NOMO-1 treated with DMSO at 0.1 percent for 48 hours (cell line): ENCODE data around the gene ANKS3.

ENCODE experiments used
- DNase-seq: peaks from one replicate; lab custom pipeline; 2025; ENCODE audit not compliant: unreplicated experiment; lab: John Stamatoyannopoulos, UW

Gene ANKS3

GRCh38 chr16:4696905-4697847, 36.9 kb downstream of the ANKS3 start:
- no peak for DNase-seq

GRCh38 chr16:4696172-4696904, 37.7 kb downstream of the ANKS3 start:
- no peak for DNase-seq

GRCh38 chr16:4695473-4696171, 38.4 kb downstream of the ANKS3 start:
- no peak for DNase-seq

GRCh38 chr16:4694642-4695451, 39.2 kb downstream of the ANKS3 start:
- DNase-seq: no peak

- DNase-seq: no peak
Observed at GRCh38 chr16:4693956-4694641, 40.0 kb downstream of the ANKS3 start.

- DNase-seq: peak; percentile 97
Observed at GRCh38 chr16:4693296-4693955, 40.6 kb downstream of the ANKS3 start, which contains the start of gene NUDT16L1. Gene NUDT16L1 (plus strand): TSS chr16:4693562. CDS start chr16:4693727, 165 bp downstream.

- DNase-seq: peak; percentile 63
Observed at GRCh38 chr16:4692460-4693295, 41.4 kb downstream of the ANKS3 start.

GRCh38 chr16:4691666-4692412, 42.2 kb downstream of the ANKS3 start:
- no peak for DNase-seq

- peak; percentile 54 for DNase-seq
Observed at GRCh38 chr16:4690946-4691665, 43.0 kb downstream of the ANKS3 start.

- no peak for DNase-seq
Observed at GRCh38 chr16:4689864-4690704, 44.0 kb downstream of the ANKS3 start.

GRCh38 chr16:4689091-4689671, 44.9 kb downstream of the ANKS3 start:
- DNase-seq: no peak

- DNase-seq: no peak
Observed at GRCh38 chr16:4688674-4689045, 45.4 kb downstream of the ANKS3 start.

- no peak for DNase-seq
Observed at GRCh38 chr16:4687946-4688673, 46.0 kb downstream of the ANKS3 start.

- no peak for DNase-seq
Observed at GRCh38 chr16:4687416-4687815, 46.7 kb downstream of the ANKS3 start.

- DNase-seq: no peak
Observed at GRCh38 chr16:4686497-4687210, 47.4 kb downstream of the ANKS3 start.
